Panc1 (cell line): ENCODE measurements around the gene MKRN2OS. TPM values are rescaled to one million over a fixed set of nuclear protein-coding genes. Genes with fewer than 3 reads are reported as not detected.

ENCODE experiments used
- ATAC-seq: fragments of 200-7000 bp; cut with Tn5 transposase; 2 replicates; pipeline ENCODE4 v1.9.1; 2020; ENCODE audit warnings: mild to moderate bottlenecking, moderate library complexity
- BruUV-seq: library from RNA; stranded (reverse); fragments of 400-500 nt; replicated peaks from 2 replicates; lab custom pipeline; 2021; lab: Mats Ljungman, UMichigan
- CTCF ChIA-PET: fragments of 300-600 bp; sonication (Branson Sonifier 250); formaldehyde crosslinking; loops from one replicate; lab custom pipeline; 2022; ENCODE audit warnings: antibody characterized with exemption; lab: Charles Lee
- POLR2A ChIA-PET: fragments of 300-600 bp; sonication (Branson Sonifier 250); formaldehyde crosslinking; loops from one replicate; lab custom pipeline; 2022; ENCODE audit warnings: antibody characterized with exemption; lab: Charles Lee
- DNase-seq: peaks from one replicate; pipeline ENCODE4 v3.0.0-alpha.2; 2010; ENCODE audit warnings: low read depth, low spot score
- H3K27ac ChIP-seq: 2 replicates; pipeline ENCODE4 v1.5.1; 2011; ENCODE audit warnings: mild to moderate bottlenecking, low read length, inconsistent platforms
- H3K27me3 ChIP-seq: fragments of 200-500 bp; sonication (Bioruptor generic); 2 replicates; pipeline ENCODE4 v1.6.0; 2014; ENCODE audit warnings: low read length, inconsistent platforms; ENCODE audit not compliant: control insufficient read depth, insufficient read depth
- H3K36me3 ChIP-seq: fragments of 200-500 bp; sonication (Bioruptor generic); 2 replicates; pipeline ENCODE4 v1.5.1; 2014; ENCODE audit warnings: inconsistent platforms, mild to moderate bottlenecking, low read length, moderate library complexity; ENCODE audit not compliant: control insufficient read depth, insufficient read depth
- H3K4me1 ChIP-seq: 2 replicates; pipeline ENCODE4 v1.5.1; 2011; ENCODE audit warnings: inconsistent platforms, mild to moderate bottlenecking, low read length, moderate library complexity; ENCODE audit not compliant: control insufficient read depth, insufficient read depth
- H3K4me3 ChIP-seq, 2 experiments: 2 replicates each; pipeline ENCODE4 v1.5.1; 2011 to 2012; ENCODE audit warnings: low read depth in 2 of 2, low read length in 2 of 2, mild to moderate bottlenecking in 2 of 2, inconsistent platforms in 1 of 2, moderate library complexity in 1 of 2
- H3K9me3 ChIP-seq: fragments of 200-500 bp; sonication (Bioruptor generic); 2 replicates; pipeline ENCODE4 v1.5.1; 2014; ENCODE audit warnings: low read depth, mild to moderate bottlenecking, inconsistent platforms, low read length, moderate library complexity; ENCODE audit not compliant: control insufficient read depth, insufficient read depth
- POLR2AphosphoS5 ChIP-seq: IDR thresholded peaks from 2 replicates; pipeline ENCODE4 v1.6.1; 2012; ENCODE audit warnings: mild to moderate bottlenecking, low read depth, low read length, moderate library complexity
- SIN3A ChIP-seq: IDR thresholded peaks from 2 replicates; pipeline ENCODE4 v1.6.1; 2012; ENCODE audit warnings: low read depth, mild to moderate bottlenecking, low read length, moderate library complexity, borderline replicate concordance; ENCODE audit not compliant: insufficient read depth
- TCF7L2 ChIP-seq: IDR thresholded peaks from 2 replicates; pipeline ENCODE4 v1.6.1; 2011; ENCODE audit warnings: mild to moderate bottlenecking, low read depth, low read length, inconsistent platforms
- in situ Hi-C: cut with HindIII; loops from 2 replicates; pipeline ENCODE4 v1.10.0; 2016; ENCODE audit warnings: low sequenced_read_pairs, low pct_unique_long_range_greater_than_20kb
- intact Hi-C: fragments of 100-400 bp; cut with micrococcal nuclease; formaldehyde crosslinking; loops from one replicate; pipeline ENCODE4 v1.10.0; 2022; ENCODE audit not compliant: unreplicated experiment
- total RNA-seq: library from RNA; stranded (reverse); gene quantifications from one replicate; pipeline ENCODE4 v1.2.1, GENCODE V29; 2021; ENCODE audit not compliant: unreplicated experiment
- TF ChIP-seq, protein P1 (sequence below): fragments of 450-650 bp; IDR thresholded peaks from 2 replicates; pipeline ENCODE4 v1.5.1; 2017; ENCODE audit warnings: mild to moderate bottlenecking
- TF ChIP-seq, protein P2 (sequence below), 2 experiments: IDR thresholded peaks; 2 replicates each; pipeline ENCODE4 v1.6.1; 2011 to 2012; ENCODE audit warnings: low read depth in 2 of 2, control low read depth in 1 of 2, low read length in 1 of 2, mild to moderate bottlenecking in 1 of 2, moderate library complexity in 1 of 2; ENCODE audit not compliant: insufficient read depth in 1 of 2

The MKRN2OS gene
- total RNA-seq, 1 experiment from 2014 or later, result not detected

DNA sequence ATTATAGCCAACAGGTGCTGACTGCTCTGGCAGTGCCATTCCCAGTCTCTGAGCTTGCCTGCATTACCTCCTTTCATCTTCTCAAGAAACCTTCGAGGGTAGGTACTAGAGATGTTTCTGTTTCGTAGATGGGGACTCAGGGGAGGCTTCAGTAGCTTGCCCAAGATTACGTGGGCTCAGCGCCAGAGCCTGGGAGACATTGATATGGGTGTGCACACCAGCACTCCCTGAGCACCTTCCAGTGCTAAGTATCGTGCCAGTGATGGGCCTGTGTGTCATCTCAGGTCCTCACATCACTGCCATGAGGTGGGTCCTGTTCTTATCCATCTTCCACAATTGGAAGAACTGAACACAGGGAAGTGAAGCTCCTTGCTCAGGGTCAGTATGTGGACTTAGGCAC lies 45.8 kb downstream of the MKRN2OS start:
- in situ Hi-C loops, result no loop called here
- TF ChIP-seq POLR2AphosphoS5 (no peak), TCF7L2 (no peak)
- ATAC-seq (no peak), DNase-seq (no peak)
- no TSS peak for BruUV-seq
- Histone ChIP-seq H3K4me3 (no peak overlapping the region), H3K36me3 (peaks cover 7% of the 10 kb centered on the region), H3K27me3 (no peaks in the 10 kb centered on the region), H3K4me1 (no peaks in the 10 kb centered on the region), H3K9me3 (no peaks in the 10 kb centered on the region), H3K27ac (no peak overlapping the region)
- CTCF ChIA-PET, result no interaction called here
- intact Hi-C loops, result no loop called here
- POLR2A ChIA-PET, result no interaction called here

DNA sequence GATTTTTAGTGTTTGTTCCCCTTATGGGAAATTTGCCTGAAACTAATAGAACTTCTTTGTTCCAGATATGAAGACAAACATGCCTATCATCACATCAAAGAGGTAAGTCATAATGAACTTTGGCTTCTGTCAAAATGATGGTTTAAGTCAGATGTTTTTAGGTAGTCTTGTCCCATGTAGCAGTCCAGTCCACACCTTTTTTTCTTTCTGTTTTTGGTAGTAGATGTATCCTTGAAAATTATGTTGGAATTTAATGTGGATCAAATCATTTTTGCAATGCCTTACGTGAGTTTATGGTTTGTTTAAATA lies 48.9 kb downstream of the MKRN2OS start:
- in situ Hi-C loops (no loop called here), intact Hi-C loops (no loop called here)
- H3K27me3 ChIP-seq, result no peaks in the 10 kb centered on the region
- CTCF ChIA-PET, result no interaction called here
- H3K36me3 ChIP-seq, result peaks cover 12% of the 10 kb centered on the region
- TF ChIP-seq, protein P1, sequence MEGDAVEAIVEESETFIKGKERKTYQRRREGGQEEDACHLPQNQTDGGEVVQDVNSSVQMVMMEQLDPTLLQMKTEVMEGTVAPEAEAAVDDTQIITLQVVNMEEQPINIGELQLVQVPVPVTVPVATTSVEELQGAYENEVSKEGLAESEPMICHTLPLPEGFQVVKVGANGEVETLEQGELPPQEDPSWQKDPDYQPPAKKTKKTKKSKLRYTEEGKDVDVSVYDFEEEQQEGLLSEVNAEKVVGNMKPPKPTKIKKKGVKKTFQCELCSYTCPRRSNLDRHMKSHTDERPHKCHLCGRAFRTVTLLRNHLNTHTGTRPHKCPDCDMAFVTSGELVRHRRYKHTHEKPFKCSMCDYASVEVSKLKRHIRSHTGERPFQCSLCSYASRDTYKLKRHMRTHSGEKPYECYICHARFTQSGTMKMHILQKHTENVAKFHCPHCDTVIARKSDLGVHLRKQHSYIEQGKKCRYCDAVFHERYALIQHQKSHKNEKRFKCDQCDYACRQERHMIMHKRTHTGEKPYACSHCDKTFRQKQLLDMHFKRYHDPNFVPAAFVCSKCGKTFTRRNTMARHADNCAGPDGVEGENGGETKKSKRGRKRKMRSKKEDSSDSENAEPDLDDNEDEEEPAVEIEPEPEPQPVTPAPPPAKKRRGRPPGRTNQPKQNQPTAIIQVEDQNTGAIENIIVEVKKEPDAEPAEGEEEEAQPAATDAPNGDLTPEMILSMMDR, result no peak
- TF ChIP-seq, protein P2, sequence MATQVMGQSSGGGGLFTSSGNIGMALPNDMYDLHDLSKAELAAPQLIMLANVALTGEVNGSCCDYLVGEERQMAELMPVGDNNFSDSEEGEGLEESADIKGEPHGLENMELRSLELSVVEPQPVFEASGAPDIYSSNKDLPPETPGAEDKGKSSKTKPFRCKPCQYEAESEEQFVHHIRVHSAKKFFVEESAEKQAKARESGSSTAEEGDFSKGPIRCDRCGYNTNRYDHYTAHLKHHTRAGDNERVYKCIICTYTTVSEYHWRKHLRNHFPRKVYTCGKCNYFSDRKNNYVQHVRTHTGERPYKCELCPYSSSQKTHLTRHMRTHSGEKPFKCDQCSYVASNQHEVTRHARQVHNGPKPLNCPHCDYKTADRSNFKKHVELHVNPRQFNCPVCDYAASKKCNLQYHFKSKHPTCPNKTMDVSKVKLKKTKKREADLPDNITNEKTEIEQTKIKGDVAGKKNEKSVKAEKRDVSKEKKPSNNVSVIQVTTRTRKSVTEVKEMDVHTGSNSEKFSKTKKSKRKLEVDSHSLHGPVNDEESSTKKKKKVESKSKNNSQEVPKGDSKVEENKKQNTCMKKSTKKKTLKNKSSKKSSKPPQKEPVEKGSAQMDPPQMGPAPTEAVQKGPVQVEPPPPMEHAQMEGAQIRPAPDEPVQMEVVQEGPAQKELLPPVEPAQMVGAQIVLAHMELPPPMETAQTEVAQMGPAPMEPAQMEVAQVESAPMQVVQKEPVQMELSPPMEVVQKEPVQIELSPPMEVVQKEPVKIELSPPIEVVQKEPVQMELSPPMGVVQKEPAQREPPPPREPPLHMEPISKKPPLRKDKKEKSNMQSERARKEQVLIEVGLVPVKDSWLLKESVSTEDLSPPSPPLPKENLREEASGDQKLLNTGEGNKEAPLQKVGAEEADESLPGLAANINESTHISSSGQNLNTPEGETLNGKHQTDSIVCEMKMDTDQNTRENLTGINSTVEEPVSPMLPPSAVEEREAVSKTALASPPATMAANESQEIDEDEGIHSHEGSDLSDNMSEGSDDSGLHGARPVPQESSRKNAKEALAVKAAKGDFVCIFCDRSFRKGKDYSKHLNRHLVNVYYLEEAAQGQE (IDR thresholded peaks at IDR 0.05; ENCODE audit: insufficient read depth in 1 of 2, low read depth in 2 of 2, low read length in 1 of 2), result no peak
- TF ChIP-seq POLR2AphosphoS5 (no peak), SIN3A (no peak)
- no TSS peak for BruUV-seq
- no peaks in the 10 kb centered on the region for H3K9me3 ChIP-seq
- H3K4me3 ChIP-seq, result no peak overlapping the region
- H3K27ac ChIP-seq, result no peak overlapping the region
- POLR2A ChIA-PET, result no interaction called here
- no peaks in the 10 kb centered on the region for H3K4me1 ChIP-seq
- ATAC-seq (no peak), DNase-seq (no peak)

DNA sequence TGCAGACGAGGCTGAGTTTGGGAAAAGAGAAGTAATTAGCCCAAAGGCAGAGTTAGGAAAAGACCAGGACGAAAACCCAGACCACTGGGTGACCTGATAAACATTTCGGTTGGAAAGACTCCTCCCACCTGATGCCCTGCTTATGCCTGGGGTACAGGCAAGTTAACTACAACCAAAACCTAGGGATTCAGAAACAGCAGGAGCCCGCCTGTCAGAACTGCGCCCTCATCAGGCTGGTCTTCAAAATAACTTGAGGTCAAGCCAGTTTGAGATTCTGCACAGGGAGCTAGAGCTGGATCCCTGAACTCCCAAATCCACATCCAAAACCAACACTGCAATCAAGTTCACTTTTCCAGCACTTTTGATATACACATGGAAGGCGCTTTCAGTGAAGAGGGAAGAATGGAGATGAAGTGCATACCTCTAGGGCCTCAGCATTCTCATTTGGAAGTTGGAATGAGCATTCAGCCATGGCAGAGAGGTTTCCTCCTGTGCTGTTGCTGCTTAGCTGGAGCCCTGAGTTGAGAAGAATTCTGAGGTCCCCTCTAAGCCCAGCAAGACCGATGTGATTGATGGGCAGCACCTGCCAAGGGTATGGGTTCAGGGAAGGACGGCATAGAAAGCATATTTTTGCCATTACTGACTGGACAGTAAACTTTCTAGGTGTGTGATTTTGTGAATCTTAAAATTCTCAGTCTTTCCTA lies 49.4 kb downstream of the MKRN2OS start:
- Histone ChIP-seq H3K9me3 (no peaks in the 10 kb centered on the region), H3K4me1 (no peaks in the 10 kb centered on the region), H3K36me3 (peaks cover 11% of the 10 kb centered on the region), H3K27ac (no peak overlapping the region), H3K4me3 (no peak overlapping the region), H3K27me3 (no peaks in the 10 kb centered on the region)
- no peak for ATAC-seq
- ChIA-PET POLR2A (no interaction called here), CTCF (no interaction called here)
- TF ChIP-seq, protein P2 (IDR thresholded peaks at IDR 0.05; ENCODE audit: insufficient read depth in 1 of 2, low read depth in 2 of 2, low read length in 1 of 2), result no peak
- TF ChIP-seq TCF7L2, result no peak
- TF ChIP-seq SIN3A, result no peak
- in situ Hi-C loops, result no loop called here
- no TSS peak for BruUV-seq
- intact Hi-C loops, result no loop called here
- no peak for DNase-seq
